AG04450 (cell line): ENCODE measurements around the gene PELI1. TPM values are rescaled to one million over a fixed set of nuclear protein-coding genes. Genes with fewer than 3 reads are reported as not detected.
"Not testable (repeated sequence)": the region's sequence is repeated elsewhere in the genome, so short reads cannot be mapped to it uniquely, and the experiment has no call there.

Source experiments
- CTCF ChIA-PET: fragments of 300-600, 350-600 bp; formaldehyde crosslinking; extraction: SDS; loops from one replicate; lab custom pipeline; 2022; ENCODE audit warnings: antibody characterized with exemption, inconsistent platforms; lab: Charles Lee
- POLR2A ChIA-PET: fragments of 350-600 bp; formaldehyde crosslinking; extraction: SDS; loops from one replicate; lab custom pipeline; 2021; ENCODE audit warnings: antibody characterized with exemption, inconsistent platforms; lab: Yijun Ruan, JAX
- DNase-seq: peaks from one replicate; pipeline ENCODE4 v3.0.0-alpha.2; 2011; ENCODE audit warnings: low read depth, low spot score
- H3K27ac ChIP-seq: one replicate; pipeline ENCODE4 v1.5.1; 2012; ENCODE audit warnings: low read depth, low read length, control low read depth
- H3K27me3 ChIP-seq: one replicate; pipeline ENCODE4 v1.6.0; 2012; ENCODE audit warnings: low read length; ENCODE audit not compliant: control insufficient read depth, insufficient read depth
- H3K4me3 ChIP-seq: 2 replicates; pipeline ENCODE4 v1.5.1; 2011; ENCODE audit warnings: mild to moderate bottlenecking, low read depth, low read length, control low read depth
- H3K9me3 ChIP-seq: 2 replicates; pipeline ENCODE4 v1.5.1; 2012; ENCODE audit warnings: low read length; ENCODE audit not compliant: control insufficient read depth, insufficient read depth
- CTCF ChIP-seq: IDR thresholded peaks from 2 replicates; pipeline ENCODE4 v1.5.1; 2011; ENCODE audit warnings: low read depth, low read length, control low read depth, inconsistent platforms
- polyA plus RNA-seq: library from polyadenylated mRNA; depleted of rRNA; stranded (reverse); fragments of >200 nt; gene quantifications from 2 replicates; pipeline ENCODE4 v1.2.3, GENCODE V29; 2011

PELI1 gene
- polyA plus RNA-seq, 1 experiment, result 4.9 TPM

GRCh38 chr2:64108666-64109241 is 35.5 kb downstream of the PELI1 start:
- Histone ChIP-seq H3K27ac (no peak overlapping the region), H3K4me3 (no peak overlapping the region), H3K27me3 (no peaks in the 10 kb centered on the region), H3K9me3 (no peaks in the 10 kb centered on the region)
- DNase-seq, result no peak
- ChIA-PET CTCF (no interaction called here), POLR2A (no interaction called here)
- no peak for TF ChIP-seq CTCF

- ChIA-PET POLR2A (no interaction called here), CTCF (no interaction called here)
- no peaks in the 10 kb centered on the region for H3K9me3 ChIP-seq
- H3K27ac ChIP-seq, result no peak overlapping the region
- no peak for DNase-seq
- no peak for TF ChIP-seq CTCF
- no peaks in the 10 kb centered on the region for H3K27me3 ChIP-seq
- no peak overlapping the region for H3K4me3 ChIP-seq
Observed at GRCh38 chr2:64106481-64106880, 37.7 kb downstream of the PELI1 start.

GRCh38 chr2:64105670-64106461 is 38.4 kb downstream of the PELI1 start:
- POLR2A ChIA-PET, result no interaction called here

GRCh38 chr2:64104933-64105332 is 39.3 kb downstream of the PELI1 start:
- no peak for TF ChIP-seq CTCF
- ChIA-PET POLR2A (interaction anchor here (0.7 kb wide), 1 partner anchor 35 kb away, joined by 4 read pairs; no protein-coding TSS in a partner anchor), CTCF (no interaction called here)
- Histone ChIP-seq H3K27me3 (no peaks in the 10 kb centered on the region), H3K9me3 (no peaks in the 10 kb centered on the region), H3K27ac (no peak overlapping the region), H3K4me3 (no peak overlapping the region)
- no peak for DNase-seq

More at GRCh38 chr2:64105670-64106461, 38.4 kb downstream of the PELI1 start:
- Histone ChIP-seq H3K27me3 (no peaks in the 10 kb centered on the region), H3K27ac (no peak overlapping the region), H3K9me3 (no peaks in the 10 kb centered on the region), H3K4me3 (no peak overlapping the region)
- CTCF ChIA-PET, result no interaction called here
- no peak for DNase-seq
- TF ChIP-seq CTCF, result no peak

- H3K4me3 ChIP-seq, DNase-seq, H3K9me3 ChIP-seq, H3K27me3 ChIP-seq, H3K27ac ChIP-seq: not testable (repeated sequence)
- ChIA-PET CTCF (interaction anchor here (1.2 kb wide), 1 partner anchor 385 kb away, joined by 4 read pairs; no protein-coding TSS in a partner anchor), POLR2A (interaction anchor here (0.6 kb wide), 1 partner anchor 104 kb away, joined by 3 read pairs; no protein-coding TSS in a partner anchor)
Observed at GRCh38 chr2:64102736-64103135, 41.5 kb downstream of the PELI1 start.
